Measurements from ENCODE around the gene CHEK1. TPM values are rescaled to one million over a fixed set of nuclear protein-coding genes. Genes with fewer than 3 reads are reported as not detected.

The CHEK1 gene
- total and polyA plus RNA-seq, 9 of the 15 experiments (the other 6 are each of a cell fraction or from before 2014, with no cell fraction given) = 62.6 to 108 (median 87.5) TPM

- TF ChIP-seq MGA (IDR thresholded peaks at IDR 0.05) = peak; percentile 97
- no peak for TF ChIP-seq ARNT (IDR thresholded peaks at IDR 0.05)
- no peak for TF ChIP-seq MCM7 (IDR thresholded peaks at IDR 0.05)
- peak; percentile 64 to 83 for TF ChIP-seq E2F6 (IDR thresholded peaks at IDR 0.05; ENCODE audit: borderline replicate concordance in 1 of 2, extremely low read depth in 1 of 2, insufficient read depth in 1 of 2, insufficient read length in 1 of 2, low read depth in 1 of 2, low read length in 1 of 2, poor library complexity in 1 of 2, severe bottlenecking in 1 of 2)
- no peak for TF ChIP-seq RBM34 (IDR thresholded peaks at IDR 0.05; ENCODE audit: borderline replicate concordance, insufficient read depth, low read length)
- TF ChIP-seq, protein P1, sequence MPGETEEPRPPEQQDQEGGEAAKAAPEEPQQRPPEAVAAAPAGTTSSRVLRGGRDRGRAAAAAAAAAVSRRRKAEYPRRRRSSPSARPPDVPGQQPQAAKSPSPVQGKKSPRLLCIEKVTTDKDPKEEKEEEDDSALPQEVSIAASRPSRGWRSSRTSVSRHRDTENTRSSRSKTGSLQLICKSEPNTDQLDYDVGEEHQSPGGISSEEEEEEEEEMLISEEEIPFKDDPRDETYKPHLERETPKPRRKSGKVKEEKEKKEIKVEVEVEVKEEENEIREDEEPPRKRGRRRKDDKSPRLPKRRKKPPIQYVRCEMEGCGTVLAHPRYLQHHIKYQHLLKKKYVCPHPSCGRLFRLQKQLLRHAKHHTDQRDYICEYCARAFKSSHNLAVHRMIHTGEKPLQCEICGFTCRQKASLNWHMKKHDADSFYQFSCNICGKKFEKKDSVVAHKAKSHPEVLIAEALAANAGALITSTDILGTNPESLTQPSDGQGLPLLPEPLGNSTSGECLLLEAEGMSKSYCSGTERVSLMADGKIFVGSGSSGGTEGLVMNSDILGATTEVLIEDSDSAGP (CRISPR knock-in tag; IDR thresholded peaks at IDR 0.05) = no peak
- no peak for TF ChIP-seq HNRNPH1 (optimal IDR thresholded peaks at IDR 0.05; ENCODE audit: low read depth, low read length)
- TF ChIP-seq CREBBP (IDR thresholded peaks at IDR 0.05; ENCODE audit: low read depth, low read length) = no peak
- no peak for TF ChIP-seq HMG20B (CRISPR knock-in tag; IDR thresholded peaks at IDR 0.05)
- TF ChIP-seq C11orf30 (IDR thresholded peaks at IDR 0.05; ENCODE audit: low read depth) = no peak
- TF ChIP-seq ARID2 (IDR thresholded peaks at IDR 0.05) = no peak
- TF ChIP-seq IRF1 (CRISPR knock-in tag; IDR thresholded peaks at IDR 0.05; ENCODE audit: borderline replicate concordance) = 0 out of 2 replicates have a peak, but pooled peaks have one; percentile 78
These were observed 264 bp downstream of the CHEK1 start (continued) for GRCh38 chr11:125625225-125625629.
